Heart left ventricle (tissue), 16 donors: ENCODE data around the gene SRSF10. TPM values are rescaled to one million over a fixed set of nuclear protein-coding genes. Genes with fewer than 3 reads are reported as not detected.

Experiments used
- ATAC-seq, 4 donors: fragments of 200-7000 bp; cut with Tn5 transposase; one replicate each; pipeline ENCODE4 v1.9.1; 2020 to 2022; ENCODE audit warnings: moderate library complexity in 4 of 4, mild to moderate bottlenecking in 3 of 4, moderate number of reproducible peaks in 1 of 4
- DNase-seq, 5 donors: peaks; one replicate each; pipeline ENCODE4 v3.0.0-alpha.2; 2020
- H3K27ac ChIP-seq, 12 donors: fragments of 200-600 bp; sonication (generic) in 4 of 12; one replicate each; pipeline versions ENCODE4 v1.5.0 to v1.8.0; 2016 to 2022; ENCODE audit warnings: mild to moderate bottlenecking in 2 of 12
- H3K27me3 ChIP-seq, 9 donors: fragments of 200-600 bp; sonication (generic) in 2 of 9; one replicate each; pipeline versions ENCODE4 v1.5.1 to v1.8.0; 2016 to 2022; ENCODE audit warnings: mild to moderate bottlenecking in 3 of 9
- H3K36me3 ChIP-seq, 9 donors: fragments of 200-600 bp; sonication (generic) in 2 of 9; one replicate each; pipeline versions ENCODE4 v1.5.0 to v1.8.0; 2018 to 2022; ENCODE audit warnings: mild to moderate bottlenecking in 2 of 9
- H3K4me1 ChIP-seq, 12 donors: fragments of 200-600 bp; sonication (generic) in 4 of 12; one replicate each; pipeline versions ENCODE4 v1.5.0 to v1.8.0; 2016 to 2022; ENCODE audit warnings: mild to moderate bottlenecking in 3 of 12
- H3K4me3 ChIP-seq, 12 donors: fragments of 200-600 bp; sonication (generic) in 4 of 12; one replicate each; pipeline versions ENCODE4 v1.5.0 to v1.8.0; 2017 to 2022; ENCODE audit warnings: mild to moderate bottlenecking in 9 of 12, moderate library complexity in 4 of 12
- H3K9me3 ChIP-seq, 12 donors: fragments of 200-600 bp; sonication (generic) in 4 of 12; one replicate each; pipeline versions ENCODE4 v1.5.0 to v1.8.0; 2016 to 2022; ENCODE audit warnings: mild to moderate bottlenecking in 1 of 12
- POLR2A ChIP-seq, 2 donors: fragments of 450-650 bp; IDR thresholded peaks; one replicate each; pipeline ENCODE4 v1.6.1; 2017; ENCODE audit warnings: antibody characterized with exemption in 2 of 2, mild to moderate bottlenecking in 2 of 2, moderate library complexity in 2 of 2
- WGBS, 4 donors: extraction: QIAGEN DNeasy Blood & Tissue Kit in 2 of 4; methylation state at CpG; one replicate each; pipeline versions ENCODE4 v1.1.5 to v1.1.7; 2013 to 2018; 5-methylcytosine and 5-hydroxymethylcytosine counted together
- intact Hi-C, 10 donors: fragments of 100-400 bp; cut with DNase I; formaldehyde crosslinking; loops; one replicate each; pipeline versions ENCODE4 v1.11.1 to v1.14.2; 2022
- polyA plus RNA-seq, 2 donors: library from polyadenylated mRNA; stranded (reverse); fragments of 200-250 nt; gene quantifications; one replicate each; pipeline ENCODE4 v1.2.3, GENCODE V29; 2013
- total RNA-seq, 9 donors: library from RNA; depleted of rRNA in 2 of 9; stranded (reverse); fragments of >200 nt in 2 of 9; fragmentation: NEBNext Ultra II Directional in 3 of 9; extraction: Animal tissue kit (Norgen Biotek cat#: 25700) in 3 of 9; gene quantifications; one replicate each; pipeline versions ENCODE4 v1.1.0 to v1.2.4, GENCODE V29; 2016 to 2023
- TF ChIP-seq, protein P1 (sequence below), 12 donors: fragments of 200-600 bp; sonication (generic) in 4 of 12; IDR thresholded peaks; one replicate each; pipeline versions ENCODE4 v1.5.0 to v1.8.0; 2018 to 2022; ENCODE audit warnings: antibody characterized with exemption in 12 of 12, mild to moderate bottlenecking in 5 of 12
- donor health status: ischemic (EF 13 %, LVEDD 7.1; RV severe dilation, severe dysfunction).
- donor health status: healthy with polysubstance abuse.
- donor health status: DM: no; HTN: yes; CAD: no.
- donor health status: DM: no; HTN: no; CAD: no.
- donor health status: ischemic (EF 25% LVEDD 6.9; RV normal size, moderate dysfunction).
- donor health status: ischemic (EF 25% LVEDD 5.7; RV mildly dilated, moderate dysfunction).
- donor health status: healthy.
- donor health status: DM: yes; HTN: yes; CAD: no.
- donor health status: ischemic (EF 35%, LVEDD 5.7; RV mildly dilated, moderate dysfunction).
- donor health status: nonischemic (EF 11% LVEDD 7.7; RV severe dilation, severe dysfunction).
- donor health status: DM: yes; HTN: yes; CAD: no.
- donor health status: PGD.
- donor health status: ischemic (EF 29% LVEDD 5.4; RV normal size, mild dysfunction).
- donor health status: nonischemic (EF 23%, LVEDD 6.1; RV moderate dilation, normal function).

SRSF10 gene
- total and polyA plus RNA-seq, 11 donors = 34.3 to 60.9 (median 47.3) TPM

GRCh38 chr1:23927097-23927496 is 53.0 kb downstream of the SRSF10 start:
- Histone ChIP-seq H3K36me3 (no peaks in the 10 kb centered on the region), H3K27me3 (no peaks in the 10 kb centered on the region), H3K4me1 (peaks cover 0 to 7% (median 0%) of the 10 kb centered on the region in 12 donors), H3K9me3 (no peaks in the 10 kb centered on the region), H3K27ac (no peak overlapping the region), H3K4me3 (no peak overlapping the region)
- TF ChIP-seq, protein P1, sequence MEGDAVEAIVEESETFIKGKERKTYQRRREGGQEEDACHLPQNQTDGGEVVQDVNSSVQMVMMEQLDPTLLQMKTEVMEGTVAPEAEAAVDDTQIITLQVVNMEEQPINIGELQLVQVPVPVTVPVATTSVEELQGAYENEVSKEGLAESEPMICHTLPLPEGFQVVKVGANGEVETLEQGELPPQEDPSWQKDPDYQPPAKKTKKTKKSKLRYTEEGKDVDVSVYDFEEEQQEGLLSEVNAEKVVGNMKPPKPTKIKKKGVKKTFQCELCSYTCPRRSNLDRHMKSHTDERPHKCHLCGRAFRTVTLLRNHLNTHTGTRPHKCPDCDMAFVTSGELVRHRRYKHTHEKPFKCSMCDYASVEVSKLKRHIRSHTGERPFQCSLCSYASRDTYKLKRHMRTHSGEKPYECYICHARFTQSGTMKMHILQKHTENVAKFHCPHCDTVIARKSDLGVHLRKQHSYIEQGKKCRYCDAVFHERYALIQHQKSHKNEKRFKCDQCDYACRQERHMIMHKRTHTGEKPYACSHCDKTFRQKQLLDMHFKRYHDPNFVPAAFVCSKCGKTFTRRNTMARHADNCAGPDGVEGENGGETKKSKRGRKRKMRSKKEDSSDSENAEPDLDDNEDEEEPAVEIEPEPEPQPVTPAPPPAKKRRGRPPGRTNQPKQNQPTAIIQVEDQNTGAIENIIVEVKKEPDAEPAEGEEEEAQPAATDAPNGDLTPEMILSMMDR (IDR thresholded peaks at IDR 0.05) = no peak
- TF ChIP-seq POLR2A (IDR thresholded peaks at IDR 0.05) = no peak
- 60 to 83% (median 73%) methylated on average over 1 of the region's 1 CpG for WGBS, 4 donors
- ATAC-seq (peak in 1 of 4 donors; percentile 46), DNase-seq (no peak)
- intact Hi-C loops = no loop called here

DNA sequence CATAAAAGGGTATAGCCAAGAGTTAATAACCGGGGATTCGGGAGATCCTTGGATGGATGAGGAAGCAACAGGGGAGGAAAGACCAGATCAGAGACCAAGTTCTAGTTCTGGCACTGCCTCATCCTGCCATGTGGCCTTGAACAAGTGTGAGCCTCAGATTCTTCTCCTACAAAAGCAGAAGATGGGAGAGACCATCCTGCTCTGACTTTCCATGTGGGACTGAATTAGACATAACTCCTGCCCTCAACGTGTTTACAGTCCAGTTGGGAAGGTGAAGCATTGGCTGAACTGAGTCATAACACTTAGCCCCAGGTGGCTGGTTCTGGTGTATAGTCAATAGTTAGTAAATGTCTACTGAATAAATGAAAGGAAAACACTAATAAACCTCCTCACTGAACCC is 54.8 kb downstream of the SRSF10 start:
- H3K9me3 ChIP-seq = no peaks in the 10 kb centered on the region
- ATAC-seq = no peak
- DNase-seq = no peak
- no peaks in the 10 kb centered on the region for H3K27me3 ChIP-seq
- intact Hi-C loops = no loop called here
- H3K4me1 ChIP-seq = peaks cover 0 to 16% (median 6%) of the 10 kb centered on the region in 12 donors
- TF ChIP-seq, protein P1 (IDR thresholded peaks at IDR 0.05) = no peak
- no peak for TF ChIP-seq POLR2A (IDR thresholded peaks at IDR 0.05)
- no peak overlapping the region for H3K4me3 ChIP-seq
- WGBS, 4 donors = 82 to 93% (median 86%) methylated on average over 3 of the region's 3 CpGs
- no peaks in the 10 kb centered on the region for H3K36me3 ChIP-seq
- H3K27ac ChIP-seq = no peak overlapping the region

DNA sequence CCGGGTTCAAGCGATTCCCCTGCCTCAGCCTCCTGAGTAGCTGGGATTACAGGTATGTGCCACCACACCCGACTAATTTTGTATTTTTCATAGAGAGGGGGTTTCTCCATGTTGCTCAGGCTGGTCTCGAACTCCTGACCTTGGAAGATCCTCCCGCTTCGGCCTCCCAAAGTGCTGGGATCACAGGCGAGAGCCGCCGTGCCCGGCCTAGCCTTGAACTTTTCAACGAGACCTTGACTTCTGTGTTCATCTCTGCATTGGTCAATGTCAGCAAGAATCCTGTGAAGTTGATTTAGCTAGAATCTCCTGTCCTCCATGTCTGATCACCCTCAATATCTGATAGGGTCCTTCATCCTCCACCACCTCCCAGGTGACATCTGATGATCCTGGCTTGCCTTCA is 55.5 kb downstream of the SRSF10 start:
- Histone ChIP-seq H3K36me3 (no peaks in the 10 kb centered on the region), H3K9me3 (no peaks in the 10 kb centered on the region), H3K27ac (no peak overlapping the region), H3K27me3 (no peaks in the 10 kb centered on the region), H3K4me3 (no peak overlapping the region), H3K4me1 (peaks cover 0 to 17% (median 8%) of the 10 kb centered on the region in 12 donors)
- WGBS, 4 donors = 93 to 96% (median 96%) methylated on average over 11 of the region's 11 CpGs
- intact Hi-C loops = no loop called here
- ATAC-seq = no peak
- no peak for DNase-seq
- no peak for TF ChIP-seq POLR2A (IDR thresholded peaks at IDR 0.05)
- TF ChIP-seq, protein P1 (IDR thresholded peaks at IDR 0.05) = no peak

- DNase-seq = peak in 1 of 5 donors; percentile 48
- no peaks in the 10 kb centered on the region for H3K27me3 ChIP-seq
- H3K9me3 ChIP-seq = no peaks in the 10 kb centered on the region
- TF ChIP-seq, protein P1 (IDR thresholded peaks at IDR 0.05) = no peak
- no peak for TF ChIP-seq POLR2A (IDR thresholded peaks at IDR 0.05)
- ATAC-seq = no peak
- peaks cover 0 to 17% (median 8%) of the 10 kb centered on the region in 12 donors for H3K4me1 ChIP-seq
- no peak overlapping the region for H3K4me3 ChIP-seq
- H3K36me3 ChIP-seq = no peaks in the 10 kb centered on the region
- H3K27ac ChIP-seq = no peak overlapping the region
- 27 to 34% (median 31%) methylated on average over 8 of the region's 8 CpGs for WGBS, 4 donors
- intact Hi-C loops = no loop called here
Observed at GRCh38 chr1:23923592-23924499, 56.3 kb downstream of the SRSF10 start.
